GM23338 (cell line): ENCODE measurements around the gene KCNJ3. TPM values are rescaled to one million over a fixed set of nuclear protein-coding genes. Genes with fewer than 3 reads are reported as not detected.

Experiments
- ATAC-seq: fragments of 200-7000 bp; cut with Tn5 transposase; 3 replicates; pipeline ENCODE4 v1.9.1; 2020
- DNase-seq: peaks from one replicate; pipeline ENCODE4 v3.0.0-alpha.2; 2015; ENCODE audit warnings: low spot score
- H2AFZ ChIP-seq: fragments of 200-600 bp; sonication (generic); 2 replicates; pipeline ENCODE4 v1.8.0; 2016; ENCODE audit warnings: antibody characterized with exemption, mild to moderate bottlenecking, moderate library complexity
- H3F3A ChIP-seq: fragments of 200-600 bp; sonication (generic); replicated peaks from 2 replicates; pipeline ENCODE4 v1.8.0; 2017; ENCODE audit warnings: antibody characterized with exemption, mixed run types, low read depth
- H3K27ac ChIP-seq: fragments of 200-600 bp; sonication (generic); 2 replicates; pipeline ENCODE4 v1.6.1; 2016; ENCODE audit warnings: low read depth
- H3K27me3 ChIP-seq: fragments of 200-600 bp; sonication (generic); 2 replicates; pipeline ENCODE4 v1.8.0; 2016; ENCODE audit warnings: mild to moderate bottlenecking, mixed run types, moderate library complexity; ENCODE audit not compliant: insufficient read depth
- H3K36me3 ChIP-seq: fragments of 200-600 bp; sonication (generic); 2 replicates; pipeline ENCODE4 v1.8.0; 2016; ENCODE audit warnings: mild to moderate bottlenecking; ENCODE audit not compliant: insufficient read depth
- H3K4me1 ChIP-seq: fragments of 200-600 bp; sonication (generic); 2 replicates; pipeline ENCODE4 v1.8.0; 2016; ENCODE audit warnings: mild to moderate bottlenecking, moderate library complexity; ENCODE audit not compliant: insufficient read depth
- H3K4me2 ChIP-seq: fragments of 200-600 bp; sonication (generic); 2 replicates; pipeline ENCODE4 v1.7.1; 2017; ENCODE audit warnings: mixed run types
- H3K4me3 ChIP-seq: fragments of 200-600 bp; sonication (generic); 2 replicates; pipeline ENCODE4 v1.6.1; 2016; ENCODE audit warnings: mixed run types
- H3K79me2 ChIP-seq: fragments of 200-600 bp; sonication (generic); replicated peaks from 2 replicates; pipeline ENCODE4 v1.8.0; 2017; ENCODE audit warnings: mild to moderate bottlenecking; ENCODE audit not compliant: insufficient read depth
- H3K9me2 ChIP-seq: fragments of 200-600 bp; sonication (generic); 2 replicates; pipeline ENCODE4 v1.8.0; 2017; ENCODE audit not compliant: insufficient read depth
- H4K20me1 ChIP-seq: fragments of 200-600 bp; sonication (generic); replicated peaks from 2 replicates; pipeline ENCODE4 v1.8.0; 2017; ENCODE audit warnings: mild to moderate bottlenecking; ENCODE audit not compliant: insufficient read depth
- H3K27ac Mint-ChIP-seq: 2 replicates; pipeline ENCODE4 v1.8.0; 2020; ENCODE audit warnings: inconsistent platforms, mild to moderate bottlenecking, moderate library complexity, mixed read lengths
- H3K27me3 Mint-ChIP-seq: 3 replicates; pipeline ENCODE4 v1.8.0; 2022; ENCODE audit warnings: low read depth, mild to moderate bottlenecking, moderate library complexity, mixed read lengths, inconsistent platforms; ENCODE audit not compliant: insufficient read depth, poor library complexity
- H3K36me3 Mint-ChIP-seq: 3 replicates; pipeline ENCODE4 v1.8.0; 2021; ENCODE audit warnings: low read depth, mild to moderate bottlenecking, inconsistent platforms, moderate library complexity, mixed read lengths
- H3K4me1 Mint-ChIP-seq: 3 replicates; pipeline ENCODE4 v1.8.0; 2020; ENCODE audit warnings: mild to moderate bottlenecking, inconsistent platforms, mixed read lengths
- H3K4me3 Mint-ChIP-seq: 3 replicates; pipeline ENCODE4 v1.8.0; 2021; ENCODE audit warnings: moderate library complexity, mild to moderate bottlenecking, inconsistent platforms, mixed read lengths
- H3K9me3 Mint-ChIP-seq: 3 replicates; pipeline ENCODE4 v1.8.0; 2020; ENCODE audit warnings: moderate library complexity, mild to moderate bottlenecking, inconsistent platforms, mixed read lengths
- CREB1 ChIP-seq: fragments of 250-450 bp; sonication (Bioruptor Pico); IDR thresholded peaks from 2 replicates; pipeline ENCODE4 v1.5.0; 2020; ENCODE audit warnings: low read depth, mild to moderate bottlenecking, moderate library complexity
- EZH2 ChIP-seq: fragments of 200-600 bp; sonication (generic); IDR thresholded peaks from one replicate; pipeline ENCODE4 v1.8.0; 2017; ENCODE audit warnings: antibody characterized with exemption, mild to moderate bottlenecking, low read depth; ENCODE audit not compliant: unreplicated experiment
- EZH2phosphoT487 ChIP-seq: fragments of 200-600 bp; sonication (generic); IDR thresholded peaks from one replicate; pipeline ENCODE4 v1.8.1; 2018; ENCODE audit warnings: antibody characterized with exemption; ENCODE audit not compliant: unreplicated experiment
- JUNB ChIP-seq: IDR thresholded peaks from one replicate; pipeline ENCODE4 v1.6.1; 2016; ENCODE audit warnings: antibody characterized with exemption; ENCODE audit not compliant: unreplicated experiment
- NANOG ChIP-seq: IDR thresholded peaks from 2 replicates; pipeline ENCODE4 v1.6.1; 2016; ENCODE audit warnings: antibody characterized with exemption, borderline replicate concordance
- POLR2AphosphoS5 ChIP-seq: IDR thresholded peaks from 2 replicates; pipeline ENCODE4 v1.6.1; 2016; ENCODE audit warnings: antibody characterized with exemption, low read depth
- STAT1 ChIP-seq: IDR thresholded peaks from one replicate; pipeline ENCODE4 v1.6.1; 2016; ENCODE audit warnings: antibody characterized with exemption; ENCODE audit not compliant: unreplicated experiment
- ZNF331 ChIP-seq: fragments of 250-450 bp; sonication (Bioruptor Pico); IDR thresholded peaks from 2 replicates; pipeline ENCODE4 v1.5.0; 2020; ENCODE audit warnings: low read depth, mild to moderate bottlenecking, moderate library complexity
- polyA plus RNA-seq: library from polyadenylated mRNA; unstranded; fragments of >200 nt; fragmentation: Nextera tagmentation; extraction: Ambion mirVana; gene quantifications from 2 replicates; pipeline ENCODE4 v1.2.1, GENCODE V29; 2016
- total RNA-seq: library from RNA; depleted of rRNA; stranded (reverse); fragments of >200 nt; shearing (Covaris generic); gene quantifications from 2 replicates; pipeline ENCODE4 v1.2.3, GENCODE V29; 2014
- TF ChIP-seq, protein P1 (sequence below): IDR thresholded peaks from one replicate; pipeline ENCODE4 v1.6.1; 2018; ENCODE audit warnings: antibody characterized with exemption; ENCODE audit not compliant: unreplicated experiment
- TF ChIP-seq, protein P2 (sequence below): IDR thresholded peaks from 2 replicates; pipeline ENCODE4 v1.6.1; 2016; ENCODE audit warnings: antibody characterized with exemption
- TF ChIP-seq, protein P3 (sequence below), 2 experiments: fragments of 200-600 bp in 1 of 2; sonication (generic) in 1 of 2; conservative IDR thresholded peaks; 2 replicates each; pipeline versions ENCODE4 v1.5.1 to v1.6.1; 2016 to 2017; ENCODE audit warnings: antibody characterized with exemption in 2 of 2, low read depth in 2 of 2, mild to moderate bottlenecking in 2 of 2, moderate library complexity in 1 of 2

Gene KCNJ3
- total and polyA plus RNA-seq, 2 experiments from 2014 or later = 0.05 to 0.28 TPM

DNA sequence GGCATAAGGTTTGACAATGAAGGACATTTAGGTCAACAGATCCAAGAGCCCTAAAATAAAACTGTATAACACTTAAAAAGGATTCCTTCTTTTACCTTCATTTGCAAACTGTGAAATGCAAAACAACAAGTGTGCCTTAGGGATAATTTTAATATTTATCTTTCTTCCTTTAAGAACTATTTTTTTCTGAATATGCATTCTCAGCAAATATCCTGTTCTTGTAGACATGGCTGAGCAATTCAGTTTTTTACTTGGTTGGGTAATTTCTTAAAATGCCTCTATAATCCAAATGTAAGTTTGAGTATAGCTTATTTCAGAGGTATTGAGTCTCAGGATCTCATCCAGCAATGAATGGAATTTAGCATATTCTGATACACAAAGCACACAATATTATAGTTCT is 43.0 kb upstream of the KCNJ3 start (continued):
- TF ChIP-seq, protein P1, sequence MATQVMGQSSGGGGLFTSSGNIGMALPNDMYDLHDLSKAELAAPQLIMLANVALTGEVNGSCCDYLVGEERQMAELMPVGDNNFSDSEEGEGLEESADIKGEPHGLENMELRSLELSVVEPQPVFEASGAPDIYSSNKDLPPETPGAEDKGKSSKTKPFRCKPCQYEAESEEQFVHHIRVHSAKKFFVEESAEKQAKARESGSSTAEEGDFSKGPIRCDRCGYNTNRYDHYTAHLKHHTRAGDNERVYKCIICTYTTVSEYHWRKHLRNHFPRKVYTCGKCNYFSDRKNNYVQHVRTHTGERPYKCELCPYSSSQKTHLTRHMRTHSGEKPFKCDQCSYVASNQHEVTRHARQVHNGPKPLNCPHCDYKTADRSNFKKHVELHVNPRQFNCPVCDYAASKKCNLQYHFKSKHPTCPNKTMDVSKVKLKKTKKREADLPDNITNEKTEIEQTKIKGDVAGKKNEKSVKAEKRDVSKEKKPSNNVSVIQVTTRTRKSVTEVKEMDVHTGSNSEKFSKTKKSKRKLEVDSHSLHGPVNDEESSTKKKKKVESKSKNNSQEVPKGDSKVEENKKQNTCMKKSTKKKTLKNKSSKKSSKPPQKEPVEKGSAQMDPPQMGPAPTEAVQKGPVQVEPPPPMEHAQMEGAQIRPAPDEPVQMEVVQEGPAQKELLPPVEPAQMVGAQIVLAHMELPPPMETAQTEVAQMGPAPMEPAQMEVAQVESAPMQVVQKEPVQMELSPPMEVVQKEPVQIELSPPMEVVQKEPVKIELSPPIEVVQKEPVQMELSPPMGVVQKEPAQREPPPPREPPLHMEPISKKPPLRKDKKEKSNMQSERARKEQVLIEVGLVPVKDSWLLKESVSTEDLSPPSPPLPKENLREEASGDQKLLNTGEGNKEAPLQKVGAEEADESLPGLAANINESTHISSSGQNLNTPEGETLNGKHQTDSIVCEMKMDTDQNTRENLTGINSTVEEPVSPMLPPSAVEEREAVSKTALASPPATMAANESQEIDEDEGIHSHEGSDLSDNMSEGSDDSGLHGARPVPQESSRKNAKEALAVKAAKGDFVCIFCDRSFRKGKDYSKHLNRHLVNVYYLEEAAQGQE = no peak
- no peak for TF ChIP-seq CREB1 (CRISPR knock-in tag)
- TF ChIP-seq EZH2phosphoT487 = no peak
- TF ChIP-seq STAT1 = no peak

DNA sequence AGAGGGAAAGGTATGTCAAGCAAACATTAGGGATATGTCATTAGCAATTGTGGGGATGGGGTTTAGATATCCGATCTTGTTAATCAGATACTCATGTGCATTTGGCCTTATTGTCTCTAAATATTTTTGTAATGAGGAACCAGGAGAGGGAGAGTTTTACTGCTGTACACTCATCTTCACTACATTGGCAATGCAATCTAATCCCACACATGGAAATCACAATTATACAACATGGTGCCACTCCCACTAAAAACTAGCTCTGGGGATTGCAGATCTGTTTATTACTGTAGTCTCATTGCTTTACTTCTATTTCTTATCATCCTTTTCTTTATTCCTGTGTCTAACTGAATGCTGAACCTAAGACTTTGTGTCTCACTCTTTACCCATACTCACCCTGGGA is 39.6 kb upstream of the KCNJ3 start:
- ATAC-seq (no peak), DNase-seq (no peak)
- Histone ChIP-seq H3K27me3 (no peaks in the 10 kb centered on the region), H3K4me3 (no peak overlapping the region), H3F3A (no peaks in the 10 kb centered on the region), H3K9me2 (no peaks in the 10 kb centered on the region), H3K36me3 (no peaks in the 10 kb centered on the region), H4K20me1 (no peaks in the 10 kb centered on the region), H3K27ac (no peak overlapping the region), H3K4me2 (no peak overlapping the region), H3K79me2 (no peaks in the 10 kb centered on the region), H2AFZ (no peak overlapping the region), H3K4me1 (peaks cover 29% of the 10 kb centered on the region)
- no peaks in the 10 kb centered on the region; the same call in 2 of the 3 replicates for H3K9me3 Mint-ChIP-seq
- H3K4me1 Mint-ChIP-seq = peaks cover 15% of the 10 kb centered on the region
- peaks cover 4% of the 10 kb centered on the region for H3K27me3 Mint-ChIP-seq
- no peak for TF ChIP-seq POLR2AphosphoS5
- H3K4me3 Mint-ChIP-seq = no peak overlapping the region
- H3K27ac Mint-ChIP-seq = no peak overlapping the region
- H3K36me3 Mint-ChIP-seq = no peaks in the 10 kb centered on the region

DNA sequence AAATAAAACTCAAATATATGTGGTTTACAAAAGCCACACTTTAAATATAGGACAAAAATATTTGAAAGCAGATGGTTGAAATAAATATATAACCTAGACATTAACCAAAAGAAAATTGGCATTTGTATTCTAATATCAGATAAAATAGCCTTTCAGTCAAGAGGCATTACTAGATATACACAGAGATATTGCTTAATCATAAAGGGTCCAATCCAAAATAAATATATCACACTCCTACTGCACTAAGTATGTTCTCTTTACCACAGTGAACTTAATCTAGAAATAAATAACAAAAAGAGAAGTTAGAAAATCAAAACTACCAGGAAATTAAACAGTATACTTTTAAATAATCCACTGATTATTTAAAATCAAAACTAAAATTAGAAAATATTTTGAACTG is 34.2 kb upstream of the KCNJ3 start:
- no peaks in the 10 kb centered on the region for H3K79me2 ChIP-seq
- ATAC-seq (no peak), DNase-seq (no peak)
- no peaks in the 10 kb centered on the region for H3K9me2 ChIP-seq
- H3K27ac ChIP-seq = no peak overlapping the region
- no peak overlapping the region for H3K4me3 ChIP-seq
- Mint-ChIP-seq H3K27ac (no peak overlapping the region), H3K27me3 (peaks cover 4% of the 10 kb centered on the region), H3K36me3 (no peaks in the 10 kb centered on the region), H3K9me3 (no peaks in the 10 kb centered on the region; the same call in 2 of the 3 replicates), H3K4me3 (no peak overlapping the region), H3K4me1 (peaks cover 8% of the 10 kb centered on the region)
- H3K4me2 ChIP-seq = no peak overlapping the region
- H4K20me1 ChIP-seq = no peaks in the 10 kb centered on the region
- H3K36me3 ChIP-seq = no peaks in the 10 kb centered on the region
- no peaks in the 10 kb centered on the region for H3F3A ChIP-seq
- no peak overlapping the region for H2AFZ ChIP-seq
- H3K4me1 ChIP-seq = peaks cover 7% of the 10 kb centered on the region; the same call in 1 of the 2 replicates
- H3K27me3 ChIP-seq = no peaks in the 10 kb centered on the region
- no peak for TF ChIP-seq EZH2phosphoT487
- TF ChIP-seq POLR2AphosphoS5 = no peak
- TF ChIP-seq CREB1 (CRISPR knock-in tag) = no peak
- no peak for TF ChIP-seq NANOG
- no peak for TF ChIP-seq ZNF331
- TF ChIP-seq, protein P2, sequence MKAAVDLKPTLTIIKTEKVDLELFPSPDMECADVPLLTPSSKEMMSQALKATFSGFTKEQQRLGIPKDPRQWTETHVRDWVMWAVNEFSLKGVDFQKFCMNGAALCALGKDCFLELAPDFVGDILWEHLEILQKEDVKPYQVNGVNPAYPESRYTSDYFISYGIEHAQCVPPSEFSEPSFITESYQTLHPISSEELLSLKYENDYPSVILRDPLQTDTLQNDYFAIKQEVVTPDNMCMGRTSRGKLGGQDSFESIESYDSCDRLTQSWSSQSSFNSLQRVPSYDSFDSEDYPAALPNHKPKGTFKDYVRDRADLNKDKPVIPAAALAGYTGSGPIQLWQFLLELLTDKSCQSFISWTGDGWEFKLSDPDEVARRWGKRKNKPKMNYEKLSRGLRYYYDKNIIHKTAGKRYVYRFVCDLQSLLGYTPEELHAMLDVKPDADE = no peak
- TF ChIP-seq, protein P3, sequence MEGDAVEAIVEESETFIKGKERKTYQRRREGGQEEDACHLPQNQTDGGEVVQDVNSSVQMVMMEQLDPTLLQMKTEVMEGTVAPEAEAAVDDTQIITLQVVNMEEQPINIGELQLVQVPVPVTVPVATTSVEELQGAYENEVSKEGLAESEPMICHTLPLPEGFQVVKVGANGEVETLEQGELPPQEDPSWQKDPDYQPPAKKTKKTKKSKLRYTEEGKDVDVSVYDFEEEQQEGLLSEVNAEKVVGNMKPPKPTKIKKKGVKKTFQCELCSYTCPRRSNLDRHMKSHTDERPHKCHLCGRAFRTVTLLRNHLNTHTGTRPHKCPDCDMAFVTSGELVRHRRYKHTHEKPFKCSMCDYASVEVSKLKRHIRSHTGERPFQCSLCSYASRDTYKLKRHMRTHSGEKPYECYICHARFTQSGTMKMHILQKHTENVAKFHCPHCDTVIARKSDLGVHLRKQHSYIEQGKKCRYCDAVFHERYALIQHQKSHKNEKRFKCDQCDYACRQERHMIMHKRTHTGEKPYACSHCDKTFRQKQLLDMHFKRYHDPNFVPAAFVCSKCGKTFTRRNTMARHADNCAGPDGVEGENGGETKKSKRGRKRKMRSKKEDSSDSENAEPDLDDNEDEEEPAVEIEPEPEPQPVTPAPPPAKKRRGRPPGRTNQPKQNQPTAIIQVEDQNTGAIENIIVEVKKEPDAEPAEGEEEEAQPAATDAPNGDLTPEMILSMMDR (conservative IDR thresholded peaks at IDR 0.05; ENCODE audit: low read depth in 2 of 2) = no peak
- TF ChIP-seq, protein P1 = no peak
- no peak for TF ChIP-seq EZH2
- TF ChIP-seq JUNB = no peak
